Neural progenitor cell (in vitro differentiated cells): ENCODE results near the gene TOR3A. TPM values are rescaled to one million over a fixed set of nuclear protein-coding genes. Genes with fewer than 3 reads are reported as not detected.

Experiments
- DNase-seq: peaks from one replicate; pipeline ENCODE4 v3.0.0-alpha.2; 2016; ENCODE audit warnings: low spot score
- H2AFZ ChIP-seq: fragments of 200-600 bp; sonication (generic); replicated peaks from 2 replicates; pipeline ENCODE4 v1.6.1; 2016; ENCODE audit warnings: antibody characterized with exemption
- H3F3A ChIP-seq: fragments of 200-600 bp; sonication (generic); 2 replicates; pipeline ENCODE4 v1.6.1; 2016; ENCODE audit warnings: antibody characterized with exemption, low read depth
- H3K27ac ChIP-seq: fragments of 200-600 bp; sonication (generic); 2 replicates; pipeline ENCODE4 v1.5.1; 2016; ENCODE audit warnings: mild to moderate bottlenecking
- H3K27me3 ChIP-seq: fragments of 200-600 bp; sonication (generic); 2 replicates; pipeline ENCODE4 v1.6.1; 2016; ENCODE audit warnings: mild to moderate bottlenecking, moderate library complexity
- H3K36me3 ChIP-seq: fragments of 200-600 bp; sonication (generic); 2 replicates; pipeline ENCODE4 v1.5.1; 2016
- H3K4me1 ChIP-seq: fragments of 200-600 bp; sonication (generic); 2 replicates; pipeline ENCODE4 v1.6.1; 2016; ENCODE audit warnings: mixed run types
- H3K4me2 ChIP-seq: fragments of 200-600 bp; sonication (generic); 2 replicates; pipeline ENCODE4 v1.6.1; 2016
- H3K4me3 ChIP-seq: fragments of 200-600 bp; sonication (generic); 2 replicates; pipeline ENCODE4 v1.5.1; 2016
- H3K79me2 ChIP-seq: fragments of 200-600 bp; sonication (generic); 2 replicates; pipeline ENCODE4 v1.6.1; 2016; ENCODE audit warnings: low read depth
- H3K9ac ChIP-seq: fragments of 200-600 bp; sonication (generic); 2 replicates; pipeline ENCODE4 v1.6.1; 2016
- H3K9me3 ChIP-seq: fragments of 200-600 bp; sonication (generic); 2 replicates; pipeline ENCODE4 v1.5.1; 2016; ENCODE audit warnings: low read depth
- H4K20me1 ChIP-seq: fragments of 200-600 bp; sonication (generic); 2 replicates; pipeline ENCODE4 v1.6.1; 2016; ENCODE audit warnings: low read depth
- H3K27ac Mint-ChIP-seq: 3 replicates; pipeline ENCODE4 v1.8.0; 2021; ENCODE audit warnings: mixed read lengths
- H3K27me3 Mint-ChIP-seq: 2 replicates; pipeline ENCODE4 v1.8.0; 2022; ENCODE audit warnings: low read depth, mild to moderate bottlenecking, inconsistent platforms, moderate library complexity, mixed read lengths; ENCODE audit not compliant: insufficient read depth
- H3K36me3 Mint-ChIP-seq: 3 replicates; pipeline ENCODE4 v1.8.0; 2021; ENCODE audit warnings: mixed read lengths
- H3K4me1 Mint-ChIP-seq: 3 replicates; pipeline ENCODE4 v1.8.0; 2021; ENCODE audit warnings: mixed read lengths
- H3K4me3 Mint-ChIP-seq: 3 replicates; pipeline ENCODE4 v1.8.0; 2021; ENCODE audit warnings: mild to moderate bottlenecking, moderate library complexity, mixed read lengths
- H3K9me3 Mint-ChIP-seq: 3 replicates; pipeline ENCODE4 v1.8.0; 2020; ENCODE audit warnings: mixed read lengths
- CTCF ChIP-seq: fragments of 200-600 bp; sonication (generic); IDR thresholded peaks from 2 replicates; pipeline ENCODE4 v1.5.1; 2017; ENCODE audit warnings: antibody characterized with exemption, mild to moderate bottlenecking
- EZH2 ChIP-seq: fragments of 200-600 bp; sonication (generic); IDR thresholded peaks from 2 replicates; pipeline ENCODE4 v1.6.1; 2017; ENCODE audit warnings: antibody characterized with exemption, mild to moderate bottlenecking, moderate library complexity
- EZH2phosphoT487 ChIP-seq: fragments of 200-600 bp; sonication (generic); IDR thresholded peaks from 2 replicates; pipeline ENCODE4 v1.6.1; 2017; ENCODE audit warnings: antibody characterized with exemption
- total RNA-seq: library from RNA; depleted of rRNA; stranded (reverse); fragments of >200 nt; gene quantifications from 2 replicates; pipeline ENCODE4 v1.2.3, GENCODE V29; 2015; ENCODE audit warnings: low replicate concordance

TOR3A gene
- total RNA-seq, 1 donor from 2014 or later, result 18.2 TPM

- H3K4me2 ChIP-seq, result no peak overlapping the region
- no peaks in the 10 kb centered on the region for H3K4me1 ChIP-seq
- no peaks in the 10 kb centered on the region for H3K36me3 ChIP-seq
- Mint-ChIP-seq H3K4me3 (no peak overlapping the region), H3K4me1 (no peaks in the 10 kb centered on the region), H3K27ac (no peak overlapping the region), H3K27me3 (no peaks in the 10 kb centered on the region), H3K36me3 (peaks cover 24% of the 10 kb centered on the region), H3K9me3 (no peaks in the 10 kb centered on the region)
- no peaks in the 10 kb centered on the region for H4K20me1 ChIP-seq
- no peak overlapping the region for H3K9ac ChIP-seq
- H3K27ac ChIP-seq, result no peak overlapping the region
- no peak overlapping the region for H2AFZ ChIP-seq
- no peak for TF ChIP-seq CTCF
- no peak for TF ChIP-seq EZH2
- TF ChIP-seq EZH2phosphoT487, result no peak
- H3K9me3 ChIP-seq, result no peaks in the 10 kb centered on the region
- no peaks in the 10 kb centered on the region for H3K79me2 ChIP-seq
- H3K4me3 ChIP-seq, result no peak overlapping the region
- H3K27me3 ChIP-seq, result no peaks in the 10 kb centered on the region
- no peak for DNase-seq
- no peaks in the 10 kb centered on the region for H3F3A ChIP-seq
These were observed 13.5 kb downstream of the TOR3A start for GRCh38 chr1:179095377-179095776.

- Histone ChIP-seq H3K36me3 (no peaks in the 10 kb centered on the region), H4K20me1 (no peaks in the 10 kb centered on the region)
These were observed 14.1 kb downstream of the TOR3A start for GRCh38 chr1:179095924-179096323.

GRCh38 chr1:179099891-179100290, 18.0 kb downstream of the TOR3A start:
- Histone ChIP-seq H2AFZ (no peak overlapping the region), H3F3A (no peaks in the 10 kb centered on the region), H3K9me3 (no peaks in the 10 kb centered on the region), H3K4me1 (no peaks in the 10 kb centered on the region), H3K27ac (no peak overlapping the region), H3K4me2 (no peak overlapping the region), H3K9ac (no peak overlapping the region), H3K36me3 (no peaks in the 10 kb centered on the region), H3K79me2 (no peaks in the 10 kb centered on the region), H3K27me3 (no peaks in the 10 kb centered on the region), H4K20me1 (peaks cover 1% of the 10 kb centered on the region), H3K4me3 (no peak overlapping the region)
- Mint-ChIP-seq H3K27ac (no peak overlapping the region), H3K4me3 (no peak overlapping the region), H3K9me3 (no peaks in the 10 kb centered on the region), H3K27me3 (no peaks in the 10 kb centered on the region), H3K4me1 (no peaks in the 10 kb centered on the region), H3K36me3 (peaks cover 19% of the 10 kb centered on the region)
- TF ChIP-seq CTCF, result no peak
- TF ChIP-seq EZH2phosphoT487, result no peak
- TF ChIP-seq EZH2, result no peak
- no peak for DNase-seq

More at GRCh38 chr1:179095924-179096323, 14.1 kb downstream of the TOR3A start:
- no peaks in the 10 kb centered on the region for H3K79me2 ChIP-seq
- Mint-ChIP-seq H3K36me3 (peaks cover 29% of the 10 kb centered on the region), H3K27ac (no peak overlapping the region), H3K9me3 (no peaks in the 10 kb centered on the region), H3K4me1 (no peaks in the 10 kb centered on the region), H3K4me3 (no peak overlapping the region), H3K27me3 (no peaks in the 10 kb centered on the region)
- no peak overlapping the region for H3K9ac ChIP-seq
- DNase-seq, result no peak
- H3F3A ChIP-seq, result no peaks in the 10 kb centered on the region
- H3K9me3 ChIP-seq, result no peaks in the 10 kb centered on the region
- H3K4me2 ChIP-seq, result no peak overlapping the region
- TF ChIP-seq CTCF (no peak), EZH2 (no peak), EZH2phosphoT487 (no peak)
- H3K27ac ChIP-seq, result no peak overlapping the region
- H3K4me3 ChIP-seq, result no peak overlapping the region
- no peaks in the 10 kb centered on the region for H3K4me1 ChIP-seq
- H3K27me3 ChIP-seq, result no peaks in the 10 kb centered on the region
- H2AFZ ChIP-seq, result no peak overlapping the region
